Nucleus accumbens (tissue), 56 donors: ENCODE results near the gene KLLN.
"Not testable (repeated sequence)": the region's sequence is repeated elsewhere in the genome, so short reads cannot be mapped to it uniquely, and the experiment has no call there.

ENCODE experiments used
- DNase-seq, 56 donors: peaks; one replicate each; lab custom pipeline; 2025; lab: John Stamatoyannopoulos, UW

The KLLN gene

GRCh38 chr10:87867453-87867852 lies 4.1 kb upstream of the KLLN start:
- DNase-seq: no peak

- DNase-seq: no peak
Measured at GRCh38 chr10:87866412-87866974, 3.2 kb upstream of the KLLN start.

GRCh38 chr10:87865241-87865881 lies 2.0 kb upstream of the KLLN start:
- DNase-seq: no peak

GRCh38 chr10:87864496-87865059 lies 1.2 kb upstream of the KLLN start:
- DNase-seq: peak in 2 of 56 donors; percentile 15 to 52

- DNase-seq: peak in 34 of 56 donors; percentile 4 to 73 (median 34)
Measured at GRCh38 chr10:87863951-87864495, 690 bp upstream of the KLLN start.

GRCh38 chr10:87862679-87863052 lies 667 bp downstream of the KLLN start:
- peak in 16 of 56 donors; percentile 33 to 78 (median 71) for DNase-seq

- peak; percentile 47 to 97 (median 88) for DNase-seq
Measured at GRCh38 chr10:87861953-87862678, 1.2 kb downstream of the KLLN start.

GRCh38 chr10:87861566-87861952 lies 1.8 kb downstream of the KLLN start:
- peak in 30 of 56 donors; percentile 26 to 76 (median 61) for DNase-seq

GRCh38 chr10:87860816-87861403 lies 2.4 kb downstream of the KLLN start:
- DNase-seq: no peak

GRCh38 chr10:87860156-87860795 lies 3.1 kb downstream of the KLLN start:
- DNase-seq: peak in 4 of 56 donors; percentile 0 to 14 (median 3)

GRCh38 chr10:87855665-87856064 lies 7.7 kb downstream of the KLLN start:
- not testable (repeated sequence) for DNase-seq

GRCh38 chr10:87855247-87855646 lies 8.1 kb downstream of the KLLN start:
- DNase-seq: not testable (repeated sequence)

GRCh38 chr10:87852089-87852488 lies 11.2 kb downstream of the KLLN start:
- DNase-seq: no peak

GRCh38 chr10:87850742-87851205 lies 12.6 kb downstream of the KLLN start:
- peak in 28 of 56 donors; percentile 1 to 68 (median 18) for DNase-seq

GRCh38 chr10:87849001-87849400 lies 14.3 kb downstream of the KLLN start:
- no peak for DNase-seq

GRCh38 chr10:87847550-87847949 lies 15.8 kb downstream of the KLLN start:
- no peak for DNase-seq

GRCh38 chr10:87846711-87847110 lies 16.6 kb downstream of the KLLN start:
- not testable (repeated sequence) for DNase-seq

- no peak for DNase-seq
Measured at GRCh38 chr10:87846023-87846422, 17.3 kb downstream of the KLLN start.

GRCh38 chr10:87845624-87845998 lies 17.7 kb downstream of the KLLN start:
- no peak for DNase-seq
